ENCODE data around the gene KRTAP5-1.

KRTAP5-1 gene

GRCh38 chr11:1545432-1545831, 39.7 kb downstream of the KRTAP5-1 start:
- Histone ChIP-seq H3K9me2 (replicated peaks; ENCODE audit: insufficient read depth, low read length) (no peaks in the 10 kb centered on the region), H3K36me3 (ENCODE audit: low read length) (no peaks in the 10 kb centered on the region)

DNA sequence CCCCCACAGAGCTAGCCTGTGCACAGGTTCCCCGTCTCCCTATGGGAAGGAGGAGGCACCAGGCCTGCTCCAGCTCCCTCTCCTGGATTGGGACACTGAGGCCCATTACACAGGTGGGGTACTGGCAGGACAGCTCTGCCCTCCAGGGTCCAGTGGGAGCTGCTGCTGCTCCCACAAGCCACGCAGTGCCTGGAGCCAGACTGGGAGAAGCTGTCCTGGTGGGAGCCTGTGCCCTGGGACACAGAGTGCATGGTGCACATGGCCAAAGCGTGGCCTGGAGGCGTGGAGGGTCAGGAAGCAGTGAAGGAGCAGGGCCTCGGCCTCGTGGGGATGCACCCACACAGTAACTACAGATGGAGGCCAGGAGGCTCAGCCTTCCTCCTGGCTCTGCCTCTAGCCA, 40.5 kb downstream of the KRTAP5-1 start:
- H2AFZ ChIP-seq (ENCODE audit: low read depth, low read length, severe bottlenecking): no peak overlapping the region
- H3K27me3 ChIP-seq (ENCODE audit: low read length): no peaks in the 10 kb centered on the region; the same call in 1 of the 2 replicates
- H3K79me2 ChIP-seq (ENCODE audit: insufficient read depth, low read length): no peaks in the 10 kb centered on the region
- no peaks in the 10 kb centered on the region for H4K20me1 ChIP-seq (ENCODE audit: low read depth, low read length)
- H3F3A ChIP-seq (ENCODE audit: insufficient read depth): no peaks in the 10 kb centered on the region
- no peaks in the 10 kb centered on the region for H3K9me3 ChIP-seq (ENCODE audit: insufficient read depth, low read length)
- H3K4me2 ChIP-seq (ENCODE audit: low read depth, low read length, poor library complexity, severe bottlenecking): no peak overlapping the region
- no peak overlapping the region for H3K4me3 ChIP-seq (ENCODE audit: insufficient read depth, low read length, poor library complexity, severe bottlenecking)
- H3K27ac ChIP-seq (ENCODE audit: low read depth, low read length): no peak overlapping the region
- H3K36me3 ChIP-seq (ENCODE audit: low read length): no peaks in the 10 kb centered on the region
- TF ChIP-seq EZH2phosphoT487 (conservative IDR thresholded peaks at IDR 0.05; ENCODE audit: low read length) (no peak), CTCF (IDR thresholded peaks at IDR 0.05; ENCODE audit: insufficient read depth, low read length, poor library complexity, severe bottlenecking) (no peak)
- no peak overlapping the region for H3K9ac ChIP-seq (ENCODE audit: low read length)
- no peaks in the 10 kb centered on the region for H3K9me2 ChIP-seq (replicated peaks; ENCODE audit: insufficient read depth, low read length)

More at GRCh38 chr11:1545432-1545831, 39.7 kb downstream of the KRTAP5-1 start:
- TF ChIP-seq CTCF (IDR thresholded peaks at IDR 0.05; ENCODE audit: insufficient read depth, low read length, poor library complexity, severe bottlenecking): no peak
- no peak for TF ChIP-seq EZH2phosphoT487 (conservative IDR thresholded peaks at IDR 0.05; ENCODE audit: low read length)
- Histone ChIP-seq H3K4me3 (ENCODE audit: insufficient read depth, low read length, poor library complexity, severe bottlenecking) (no peak overlapping the region), H3K4me2 (ENCODE audit: low read depth, low read length, poor library complexity, severe bottlenecking) (no peak overlapping the region), H2AFZ (ENCODE audit: low read depth, low read length, severe bottlenecking) (no peak overlapping the region), H3K9me3 (ENCODE audit: insufficient read depth, low read length) (no peaks in the 10 kb centered on the region), H4K20me1 (ENCODE audit: low read depth, low read length) (no peaks in the 10 kb centered on the region), H3K79me2 (ENCODE audit: insufficient read depth, low read length) (no peaks in the 10 kb centered on the region), H3F3A (ENCODE audit: insufficient read depth) (no peaks in the 10 kb centered on the region), H3K27ac (ENCODE audit: low read depth, low read length) (no peak overlapping the region), H3K27me3 (ENCODE audit: low read length) (no peaks in the 10 kb centered on the region; the same call in 1 of the 2 replicates), H3K9ac (ENCODE audit: low read length) (no peak overlapping the region)

DNA sequence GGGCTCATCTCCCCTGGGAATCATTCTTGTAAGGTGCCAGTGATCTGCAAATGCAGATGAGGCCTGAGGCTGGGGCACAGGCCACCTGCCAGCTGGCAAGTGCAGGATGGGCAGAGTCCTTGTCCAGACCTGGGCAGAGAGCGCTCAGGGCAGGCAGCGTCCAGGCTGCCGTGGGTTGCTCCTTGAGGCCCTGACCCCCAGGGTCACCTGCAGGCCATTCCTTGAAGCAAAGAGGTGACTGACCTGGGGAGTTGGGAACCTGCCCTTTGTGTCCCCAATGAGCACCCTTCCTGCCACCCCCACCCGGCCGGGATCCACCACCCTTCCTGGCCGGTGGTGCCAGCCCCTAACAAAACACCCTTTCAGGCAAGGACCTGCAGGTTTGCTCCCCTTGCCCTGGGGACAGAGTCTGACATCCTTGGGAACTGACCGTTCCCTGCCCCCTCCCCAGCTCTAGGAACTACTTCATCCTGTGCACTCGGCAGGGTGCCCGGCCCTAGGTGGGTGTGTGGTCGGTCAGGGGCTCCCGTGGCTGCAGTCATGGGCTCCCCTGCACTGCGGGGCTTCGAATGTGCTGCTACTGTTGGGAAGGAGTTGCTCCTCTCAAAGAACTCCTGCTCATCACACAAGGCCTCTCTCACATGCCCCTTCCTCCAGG, 41.3 kb downstream of the KRTAP5-1 start:
- Histone ChIP-seq H3K27ac (ENCODE audit: low read depth, low read length) (no peak overlapping the region), H3K27me3 (ENCODE audit: low read length) (no peaks in the 10 kb centered on the region; the same call in 1 of the 2 replicates), H4K20me1 (ENCODE audit: low read depth, low read length) (no peaks in the 10 kb centered on the region), H3K9me2 (replicated peaks; ENCODE audit: insufficient read depth, low read length) (no peaks in the 10 kb centered on the region), H3K4me3 (ENCODE audit: insufficient read depth, low read length, poor library complexity, severe bottlenecking) (no peak overlapping the region), H3K36me3 (ENCODE audit: low read length) (no peaks in the 10 kb centered on the region), H3K9me3 (ENCODE audit: insufficient read depth, low read length) (no peaks in the 10 kb centered on the region), H3K79me2 (ENCODE audit: insufficient read depth, low read length) (no peaks in the 10 kb centered on the region), H3K9ac (ENCODE audit: low read length) (no peak overlapping the region), H3F3A (ENCODE audit: insufficient read depth) (no peaks in the 10 kb centered on the region), H2AFZ (ENCODE audit: low read depth, low read length, severe bottlenecking) (no peak overlapping the region), H3K4me2 (ENCODE audit: low read depth, low read length, poor library complexity, severe bottlenecking) (no peak overlapping the region)
- TF ChIP-seq EZH2phosphoT487 (conservative IDR thresholded peaks at IDR 0.05; ENCODE audit: low read length) (no peak), CTCF (IDR thresholded peaks at IDR 0.05; ENCODE audit: insufficient read depth, low read length, poor library complexity, severe bottlenecking) (no peak)
